HG03520 (cell line): ENCODE data around the gene DEFB116.
"Not testable (repeated sequence)": the region's sequence is repeated elsewhere in the genome, so short reads cannot be mapped to it uniquely, and the experiment has no call there.

Experiments
- ATAC-seq: cut with Tn5 transposase; IDR thresholded peaks from one replicate; pipeline ENCODE4 v1.9.1; 2021; ENCODE audit warnings: mild to moderate bottlenecking, moderate library complexity; ENCODE audit not compliant: unreplicated experiment

Gene DEFB116

GRCh38 chr20:31308535-31309162, at the start of gene DEFB116:
DEFB116 (minus strand) TSS chr20:31308585; CDS start chr20:31308585, 0 bp downstream.
- no peak for ATAC-seq

- no peak for ATAC-seq
These were observed 47.6 kb upstream of the DEFB116 start for GRCh38 chr20:31355981-31356380.

GRCh38 chr20:31341470-31341869, 33.1 kb upstream of the DEFB116 start:
- no peak for ATAC-seq

- ATAC-seq = no peak
These were observed 22.5 kb upstream of the DEFB116 start for GRCh38 chr20:31330893-31331292.

GRCh38 chr20:31322504-31322903, 14.1 kb upstream of the DEFB116 start:
- no peak for ATAC-seq

GRCh38 chr20:31284964-31285363, 23.4 kb downstream of the DEFB116 start:
- ATAC-seq = not testable (repeated sequence)

- no peak for ATAC-seq
These were observed 30.2 kb downstream of the DEFB116 start for GRCh38 chr20:31278178-31278577.

- no peak for ATAC-seq
These were observed 33.9 kb downstream of the DEFB116 start for GRCh38 chr20:31274441-31274840.

GRCh38 chr20:31260326-31260932, 48.0 kb downstream of the DEFB116 start:
- no peak for ATAC-seq

- no peak for ATAC-seq
These were observed 51.0 kb downstream of the DEFB116 start, which contains the start of gene DEFB115 for GRCh38 chr20:31257364-31257763. DEFB115 (plus strand) TSS chr20:31257664; CDS start chr20:31257664, 0 bp downstream.

- ATAC-seq = no peak
These were observed 51.4 kb downstream of the DEFB116 start for GRCh38 chr20:31256959-31257358.
